HG03565 (cell line): ENCODE data around the gene URGCP.
"Not testable (repeated sequence)": the region's sequence is repeated elsewhere in the genome, so short reads cannot be mapped to it uniquely, and the experiment has no call there.

Experiments used
- ATAC-seq: cut with Tn5 transposase; IDR thresholded peaks from one replicate; pipeline ENCODE4 v1.9.1; 2021; ENCODE audit warnings: mild to moderate bottlenecking, moderate library complexity; ENCODE audit not compliant: unreplicated experiment

URGCP gene

GRCh38 chr7:43834463-43835251 lies 71.7 kb downstream of the URGCP start:
- peak; percentile 36 for ATAC-seq

GRCh38 chr7:43830917-43831316 lies 75.5 kb downstream of the URGCP start:
- not testable (repeated sequence) for ATAC-seq
